ENCODE results near the gene ANKRD40CL.

ANKRD40CL gene

DNA sequence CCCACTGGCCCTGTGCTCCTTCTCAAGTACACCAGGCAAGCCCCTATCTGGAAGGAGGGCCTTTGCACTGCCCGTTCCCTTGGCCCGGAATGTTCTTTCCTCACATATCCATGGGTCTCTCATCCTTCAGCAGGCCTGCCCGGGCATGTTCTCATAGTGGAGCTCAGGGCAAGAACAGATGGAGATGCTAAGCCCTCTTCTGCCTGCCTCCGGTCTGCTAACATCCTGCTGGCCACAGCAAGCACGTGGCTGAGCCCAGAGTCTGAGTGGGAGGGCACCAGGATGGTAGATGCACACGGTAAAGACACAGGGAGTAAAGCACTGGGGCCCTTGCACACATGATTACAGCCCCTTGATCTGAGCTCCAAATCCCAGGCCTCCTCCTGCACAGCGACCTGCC is 19.8 kb upstream of the ANKRD40CL start:
- peak; percentile 68 for DNase-seq (ENCODE audit: low spot score)

DNA sequence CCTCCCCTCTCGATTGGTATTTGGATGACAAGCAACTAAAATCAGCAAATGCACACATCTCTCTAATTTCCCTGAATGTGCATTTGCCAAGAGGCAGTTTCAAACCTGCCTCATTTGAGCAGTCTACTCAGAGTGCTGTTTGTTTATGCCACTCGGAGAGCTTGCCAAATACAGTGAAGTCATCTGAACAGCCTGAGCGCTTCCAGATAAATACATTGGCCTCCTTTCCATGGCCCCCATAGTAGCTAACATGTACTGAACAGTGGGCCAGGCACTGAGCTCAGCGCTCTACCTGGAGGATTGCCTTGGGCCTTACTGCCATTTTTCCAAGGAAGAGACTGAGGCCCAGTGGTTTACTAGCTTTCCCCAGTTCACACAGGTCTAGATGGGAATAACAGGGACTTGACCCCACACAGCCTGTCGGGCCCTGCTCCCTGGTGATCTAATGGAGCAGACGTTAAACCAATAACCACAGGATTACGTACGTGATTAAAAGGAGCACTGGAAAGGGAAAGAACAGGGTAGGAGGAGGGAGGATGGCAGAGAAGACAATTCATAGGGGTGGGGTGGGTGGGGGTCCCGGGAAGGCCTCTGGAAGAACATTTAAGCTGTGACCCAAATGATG is 18.7 kb upstream of the ANKRD40CL start:
- DNase-seq (ENCODE audit: low spot score): no peak

DNA sequence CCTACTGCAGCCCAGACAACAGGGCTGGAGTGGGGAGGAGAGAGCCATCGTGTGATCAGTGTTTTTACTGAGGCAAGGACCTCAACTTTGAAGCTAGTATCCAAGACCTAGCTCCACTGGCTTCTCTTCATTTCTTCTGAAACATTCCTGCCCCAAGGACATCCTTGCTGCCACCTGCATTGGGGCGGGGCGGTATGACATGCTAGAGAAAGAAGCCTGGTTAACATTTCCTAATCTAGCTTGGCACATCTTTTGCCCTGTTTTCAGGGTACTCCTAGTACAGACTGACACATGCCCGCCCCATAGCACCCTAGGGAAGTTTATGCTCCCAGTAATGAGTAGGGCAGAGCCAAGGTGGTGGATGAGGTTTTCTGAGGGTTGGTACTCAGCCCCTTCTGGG is 17.8 kb upstream of the ANKRD40CL start:
- no peak for DNase-seq (ENCODE audit: low spot score)

DNA sequence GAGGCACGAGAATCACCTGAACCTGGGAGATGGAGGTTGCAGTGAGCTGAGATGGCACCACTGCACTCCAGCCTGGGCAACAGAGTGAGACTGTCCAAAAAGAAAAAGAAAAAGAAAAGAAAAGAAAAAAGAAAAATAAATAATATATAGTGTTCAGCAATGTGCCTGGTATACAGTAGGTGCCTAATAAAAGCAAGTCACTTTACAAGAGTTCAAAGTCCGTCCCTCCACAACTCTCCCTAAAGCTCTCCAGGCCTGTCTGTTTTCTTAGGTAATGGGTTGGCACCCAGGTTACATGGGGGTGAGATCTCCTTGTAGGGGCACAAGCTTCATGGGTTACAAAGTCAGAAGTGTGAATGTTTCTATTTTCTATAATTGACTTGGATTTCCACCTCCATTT is 16.6 kb upstream of the ANKRD40CL start:
- DNase-seq (ENCODE audit: low spot score): no peak

DNA sequence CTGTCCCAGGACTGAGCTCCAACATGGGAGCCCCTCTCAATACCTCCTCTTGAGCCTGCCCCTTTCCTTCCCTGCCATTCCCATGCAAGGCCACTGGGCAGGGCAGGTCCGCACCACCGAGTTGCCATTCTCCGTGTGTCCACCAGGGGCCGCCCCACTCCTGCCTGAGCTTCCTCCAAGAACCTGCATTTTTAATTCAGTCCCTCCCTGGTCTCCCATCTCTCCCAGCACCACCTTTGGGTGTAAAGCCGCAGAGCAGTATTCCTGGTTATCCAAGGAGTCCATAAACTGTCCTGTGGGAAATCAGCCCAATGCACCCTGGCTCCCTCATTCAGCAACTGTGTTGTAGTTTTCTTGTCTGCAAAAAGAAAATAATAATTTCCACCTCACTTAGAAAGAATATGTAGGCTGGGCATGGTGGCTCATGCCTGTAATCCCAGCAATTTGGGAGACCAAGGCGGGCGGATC is 15.9 kb upstream of the ANKRD40CL start:
- peak; percentile 97 for DNase-seq (ENCODE audit: low spot score)

DNA sequence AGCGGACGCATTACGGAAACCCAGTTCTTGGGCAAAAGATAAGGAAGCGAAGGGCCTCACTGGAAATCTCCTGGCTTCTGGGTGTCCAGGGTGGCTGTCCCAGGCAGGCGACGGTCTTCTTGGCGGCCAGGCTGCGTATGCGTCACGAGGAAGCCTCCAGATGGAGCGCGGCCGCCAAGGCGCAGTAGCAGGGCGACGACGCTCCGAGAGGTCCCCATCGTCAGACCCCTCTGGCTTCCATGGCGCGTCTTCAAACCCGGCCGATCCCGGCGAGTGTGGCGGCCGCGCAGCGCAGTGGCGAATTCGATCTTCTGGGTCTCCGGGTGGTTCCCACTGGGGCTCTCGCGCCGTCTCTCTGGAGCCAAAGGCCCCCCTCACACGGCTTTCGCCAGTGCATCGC is 13.8 kb upstream of the ANKRD40CL start:
- DNase-seq (ENCODE audit: low spot score): no peak

DNA sequence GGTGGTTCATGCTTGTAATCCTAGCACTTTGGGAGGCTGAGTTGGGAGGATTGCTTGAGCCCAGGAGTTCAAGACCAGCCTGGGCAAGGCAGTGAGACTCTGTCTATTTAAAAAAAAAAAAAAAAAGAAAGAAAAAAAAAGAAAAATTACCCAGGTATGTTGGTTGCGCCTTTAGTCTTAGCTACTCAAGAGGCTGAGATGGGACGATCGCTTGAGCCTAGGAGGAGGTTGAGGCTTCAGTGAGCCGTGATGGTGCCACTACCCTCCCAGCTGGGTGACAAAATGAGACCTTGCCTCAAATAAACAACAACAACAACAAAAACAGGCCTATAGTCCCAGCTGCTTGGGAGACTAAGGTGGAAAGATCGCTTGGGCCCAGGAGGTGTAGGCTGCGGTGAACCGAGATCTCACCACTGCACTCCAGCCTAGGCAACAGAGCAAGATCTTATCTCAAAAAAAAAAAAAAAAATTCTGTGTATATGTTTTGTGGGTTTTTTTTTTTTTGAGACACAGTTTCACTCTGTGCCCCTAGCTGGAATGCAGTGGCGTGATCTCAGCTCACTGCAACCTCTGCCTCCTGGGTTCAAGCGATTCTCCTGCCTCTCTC is 12.5 kb upstream of the ANKRD40CL start:
- DNase-seq (ENCODE audit: low spot score): no peak

DNA sequence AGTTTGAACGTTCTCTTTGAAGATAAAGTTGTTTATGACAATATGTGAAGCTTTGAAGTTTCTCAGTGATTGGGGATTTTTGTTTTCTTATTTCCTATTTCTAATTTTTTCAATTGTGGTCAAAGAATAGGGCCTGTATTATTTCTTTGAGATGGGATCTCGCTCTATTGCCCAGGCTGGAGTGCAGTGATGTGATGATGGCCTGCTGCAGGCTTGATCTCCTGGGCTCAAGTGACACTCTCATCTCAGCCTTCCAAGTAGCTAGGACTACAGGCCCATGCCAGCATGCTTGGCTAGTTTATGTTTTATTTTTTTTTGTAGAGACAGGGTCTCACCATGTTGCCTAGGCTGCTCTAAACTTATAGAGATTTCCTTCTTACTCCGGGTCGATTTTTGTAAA is 11.7 kb upstream of the ANKRD40CL start:
- no peak for DNase-seq (ENCODE audit: low spot score)

DNA sequence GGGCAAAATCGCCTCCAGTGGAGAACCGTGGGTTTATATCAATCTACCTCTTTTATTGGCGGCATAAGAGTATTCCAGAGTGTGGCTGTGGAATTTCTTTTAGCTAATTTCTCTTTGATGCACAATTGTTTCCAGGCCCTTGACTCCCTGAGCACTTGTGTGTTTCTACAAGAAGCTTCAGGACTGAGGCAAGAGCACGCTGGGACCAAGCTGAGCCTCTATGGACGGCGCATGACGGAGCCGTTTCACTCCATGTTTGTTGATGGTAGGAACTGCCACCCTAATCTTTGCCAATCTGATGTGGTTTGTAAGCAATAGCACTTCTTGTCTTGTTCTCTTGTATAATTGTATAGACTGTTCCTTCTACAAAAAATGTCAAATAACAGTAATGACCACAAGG is 11.2 kb upstream of the ANKRD40CL start:
- peak; percentile 11 for DNase-seq (ENCODE audit: low spot score)

DNA sequence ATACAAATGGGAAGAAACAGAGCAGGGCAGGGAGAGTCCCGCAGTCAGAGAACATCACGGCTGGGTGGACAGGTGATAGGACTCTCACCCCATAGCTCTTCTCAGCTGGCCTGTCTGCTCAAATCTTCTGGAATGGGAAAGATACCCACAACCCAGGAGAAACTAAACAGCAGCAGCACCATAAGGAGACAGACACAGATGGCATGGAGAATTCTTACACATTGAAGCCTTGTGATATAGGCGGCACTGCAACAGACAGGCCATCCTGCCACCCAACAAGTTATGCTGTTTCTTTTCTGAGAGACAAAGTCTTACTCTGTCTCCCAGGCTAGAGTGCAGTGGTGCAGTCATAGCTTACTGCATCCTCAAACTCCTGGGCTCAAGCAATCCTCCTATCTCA is 8.6 kb upstream of the ANKRD40CL start:
- no peak for DNase-seq (ENCODE audit: low spot score)

DNA sequence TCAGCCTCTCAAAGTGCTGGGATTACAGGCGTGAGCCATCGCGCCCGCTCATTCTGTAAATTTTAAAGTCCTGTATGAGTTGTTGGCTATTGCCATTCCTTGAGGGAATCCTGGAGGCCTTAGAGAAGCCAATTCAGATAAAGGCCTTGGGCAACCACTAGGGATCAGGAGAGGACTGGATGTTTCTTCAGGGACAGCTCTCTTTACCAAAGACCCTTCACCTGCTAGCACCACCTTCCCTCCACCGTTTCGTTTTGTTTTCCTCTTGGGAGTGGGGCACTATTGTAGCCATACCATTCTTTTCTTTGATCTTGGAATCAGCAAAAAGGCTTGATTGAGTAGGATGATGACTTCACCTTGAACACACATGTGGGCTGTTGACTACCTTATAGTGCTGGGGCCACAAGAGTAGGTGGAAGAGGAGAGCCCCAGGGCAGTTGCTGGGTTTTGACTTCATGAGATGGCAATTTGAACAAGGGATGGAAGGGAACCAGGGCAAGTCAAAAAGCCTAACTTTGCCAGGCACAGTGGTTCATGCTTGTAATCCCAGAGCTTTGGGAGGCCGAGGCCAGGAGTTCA is 7.0 kb upstream of the ANKRD40CL start:
- no peak for DNase-seq (ENCODE audit: low spot score)

DNA sequence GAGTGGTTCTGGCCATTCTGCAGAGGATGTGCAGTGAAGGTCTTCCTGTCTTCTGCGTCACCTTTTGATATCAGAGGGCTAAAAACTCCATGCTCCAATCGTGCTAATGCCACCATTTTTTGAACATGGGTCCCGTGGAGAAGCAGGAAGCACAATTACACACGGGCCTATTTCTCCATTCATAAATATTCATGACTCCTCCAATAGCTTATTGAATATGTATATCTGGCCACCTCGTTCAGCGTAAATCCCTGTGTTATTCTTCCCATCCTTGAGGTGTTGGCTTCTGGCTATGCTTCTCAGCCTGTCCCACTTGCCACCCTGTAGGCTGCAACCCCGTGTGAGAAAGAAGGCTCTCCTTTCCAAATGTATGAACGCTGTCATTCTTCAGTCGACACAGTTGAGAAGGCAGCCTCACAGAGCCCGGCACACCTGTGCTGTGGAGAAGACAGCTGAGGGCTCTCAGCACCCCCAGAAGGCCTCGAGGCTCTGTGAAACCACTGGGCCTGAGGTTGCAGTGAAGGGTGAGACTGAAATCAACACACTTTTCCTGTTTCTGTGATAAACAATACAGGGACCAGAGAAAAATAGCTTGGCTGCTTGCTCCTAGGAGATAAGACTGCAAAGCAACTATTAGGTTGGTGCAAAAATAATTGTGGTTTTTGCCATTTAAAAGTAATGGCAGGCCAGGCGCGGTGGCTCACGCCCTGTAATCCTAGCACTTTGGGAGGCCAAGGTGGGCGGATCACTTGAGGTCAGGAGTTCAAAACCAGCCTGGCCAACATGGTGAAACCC is 4.9 kb upstream of the ANKRD40CL start:
- no peak for DNase-seq (ENCODE audit: low spot score)

DNA sequence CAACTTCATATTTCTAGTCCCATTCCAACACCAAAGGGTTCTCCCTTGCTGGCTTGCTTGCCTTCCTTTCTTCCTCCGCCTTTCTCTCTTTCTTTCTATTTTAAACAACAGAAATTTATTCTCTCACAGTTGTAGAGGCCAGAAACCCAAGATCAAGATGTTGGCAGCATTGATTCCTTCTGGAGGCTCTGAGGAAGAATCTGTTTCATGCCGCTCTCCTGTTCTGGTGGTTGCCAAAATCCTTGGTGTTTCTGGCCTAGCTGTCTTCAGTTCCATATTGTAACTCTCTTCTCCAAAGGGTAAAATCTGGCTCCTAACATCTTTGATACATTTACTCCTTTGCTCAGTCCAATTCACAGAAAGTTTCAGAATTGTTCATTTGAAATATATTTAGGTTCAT is 3.0 kb upstream of the ANKRD40CL start:
- DNase-seq (ENCODE audit: low spot score): no peak

DNA sequence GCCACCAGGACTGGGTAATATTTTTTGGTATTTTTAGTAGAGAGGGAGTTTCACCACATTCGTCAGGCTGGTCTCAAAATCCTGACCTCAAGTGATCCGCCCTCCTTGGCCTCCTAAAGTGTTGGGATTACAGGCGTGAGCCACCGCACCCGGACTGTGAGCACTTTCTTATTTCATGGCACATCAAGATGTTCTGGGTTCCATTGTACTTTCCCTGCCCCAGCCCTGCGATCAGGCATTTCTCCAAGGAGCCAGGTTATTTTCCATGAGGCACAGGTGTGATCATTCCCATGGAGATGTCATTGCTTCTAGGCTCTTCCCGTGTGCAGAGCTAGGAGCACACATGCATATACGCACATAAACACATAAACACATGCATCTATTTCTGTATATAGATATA is 2.6 kb upstream of the ANKRD40CL start:
- no peak for DNase-seq (ENCODE audit: low spot score)

DNA sequence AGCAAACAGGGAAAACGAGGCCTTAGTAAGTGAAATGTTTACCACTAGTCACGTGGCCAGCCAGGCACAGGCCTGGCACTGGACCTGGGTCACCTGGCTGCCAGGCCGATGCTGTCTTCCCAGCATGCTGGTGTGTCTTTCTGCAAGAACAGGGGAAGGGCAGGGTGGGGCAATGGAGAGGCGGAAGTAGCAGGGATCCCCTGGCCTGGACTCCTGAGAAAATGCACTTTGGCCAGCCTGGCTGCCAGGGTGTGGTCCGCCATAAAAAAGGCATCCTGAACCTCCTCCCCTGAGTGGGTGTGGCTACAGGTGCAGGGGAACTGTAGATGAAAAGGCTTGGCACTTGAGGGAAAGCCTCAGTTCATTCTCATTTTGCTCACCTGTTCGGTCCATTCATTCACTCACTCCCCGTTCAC is 1.0 kb upstream of the ANKRD40CL start:
- DNase-seq (ENCODE audit: low spot score): no peak

DNA sequence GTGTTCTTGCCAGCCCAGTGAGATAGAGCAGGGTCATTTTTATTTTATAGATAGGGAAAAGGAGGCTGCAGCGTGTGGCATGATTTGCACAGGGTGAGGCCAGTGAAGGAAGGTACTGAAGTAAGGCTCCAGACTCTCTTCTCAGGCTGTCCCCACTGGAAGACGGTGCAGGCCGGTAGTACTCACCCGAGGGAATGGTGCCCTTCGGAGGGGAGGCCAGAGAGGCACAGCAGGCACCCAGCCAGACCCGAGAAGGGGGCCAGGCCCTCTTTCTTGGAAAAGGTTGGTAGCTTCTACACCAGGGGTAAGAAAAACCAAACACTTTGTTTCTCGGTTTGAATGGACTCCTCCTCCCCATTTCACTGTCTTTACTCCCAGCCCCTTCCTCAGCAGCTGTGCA is 288 bp downstream of the ANKRD40CL start:
- no peak for DNase-seq (ENCODE audit: low spot score)

DNA sequence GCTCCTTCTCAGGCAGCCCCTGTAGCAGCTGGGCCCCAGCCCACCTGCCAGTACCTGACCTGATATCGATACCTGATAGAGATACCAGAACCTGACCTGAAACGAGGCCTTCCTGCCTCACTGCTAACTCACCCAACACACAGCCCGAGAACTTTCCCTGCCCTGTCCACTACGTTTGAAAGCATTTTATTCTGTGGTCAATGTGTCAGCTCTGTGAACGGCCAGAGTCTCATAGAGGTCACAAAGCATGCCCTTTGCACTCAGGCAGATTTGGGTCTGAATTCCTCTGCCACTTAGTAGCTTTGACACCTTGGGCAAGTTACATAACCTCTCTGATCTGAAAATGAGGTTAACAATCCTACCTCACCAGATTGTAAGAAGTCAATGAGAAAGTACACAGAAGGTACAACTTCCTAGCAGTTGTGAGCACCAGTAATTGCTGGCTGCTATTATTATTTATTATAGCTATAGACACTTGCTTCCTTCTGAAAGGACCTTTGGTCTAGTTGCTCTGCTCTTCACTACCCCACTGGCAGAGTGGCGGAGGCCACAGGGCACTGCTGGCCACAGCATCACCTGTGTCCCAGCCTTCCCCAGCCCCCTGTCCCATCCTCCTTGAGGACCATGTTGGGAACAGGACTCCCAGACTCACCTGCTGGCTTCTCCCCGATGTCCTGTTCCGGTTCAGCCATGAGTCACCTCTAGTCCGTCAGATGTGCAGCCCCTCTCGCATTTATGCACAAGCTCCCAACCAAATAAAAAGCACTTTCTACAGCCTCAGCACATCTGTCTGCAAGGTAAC is 895 bp downstream of the ANKRD40CL start:
- DNase-seq (ENCODE audit: low spot score): no peak

DNA sequence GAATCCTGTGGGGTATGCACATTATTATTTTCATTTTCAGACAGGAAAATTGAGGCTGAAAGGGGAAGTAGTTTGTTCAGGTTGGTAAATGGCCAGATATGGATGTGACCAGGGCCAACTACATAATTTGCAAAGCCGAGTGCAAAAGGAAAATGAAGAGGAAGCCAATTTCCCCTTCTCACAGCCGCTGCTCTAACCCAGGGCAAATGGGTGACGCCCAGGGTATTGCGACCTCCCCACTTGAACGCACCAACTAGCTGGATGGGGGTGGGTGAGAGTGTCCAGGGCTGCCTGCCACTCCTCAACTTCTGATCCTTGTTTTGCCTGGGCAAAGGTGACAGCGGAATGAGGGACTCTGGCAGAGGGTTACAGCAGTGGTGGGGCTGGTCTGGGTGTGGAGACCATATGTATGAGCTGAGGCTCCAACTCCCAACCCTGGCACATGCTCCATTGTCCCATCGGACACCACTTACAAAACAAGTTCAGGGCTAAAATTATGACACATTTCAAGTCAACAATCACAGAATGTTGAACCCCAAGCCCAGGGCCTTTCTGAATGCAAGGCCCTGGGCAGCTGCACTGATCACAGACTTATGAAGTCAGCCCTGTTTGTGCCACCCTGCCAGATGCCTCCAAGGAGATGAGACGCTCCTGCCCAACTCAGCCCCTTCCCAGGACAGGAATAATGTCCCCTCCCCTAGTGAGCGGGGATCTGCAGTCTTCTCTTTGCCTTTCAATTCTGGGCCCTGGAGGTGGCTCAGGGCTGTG is 1.7 kb downstream of the ANKRD40CL start:
- no peak for DNase-seq (ENCODE audit: low spot score)

DNA sequence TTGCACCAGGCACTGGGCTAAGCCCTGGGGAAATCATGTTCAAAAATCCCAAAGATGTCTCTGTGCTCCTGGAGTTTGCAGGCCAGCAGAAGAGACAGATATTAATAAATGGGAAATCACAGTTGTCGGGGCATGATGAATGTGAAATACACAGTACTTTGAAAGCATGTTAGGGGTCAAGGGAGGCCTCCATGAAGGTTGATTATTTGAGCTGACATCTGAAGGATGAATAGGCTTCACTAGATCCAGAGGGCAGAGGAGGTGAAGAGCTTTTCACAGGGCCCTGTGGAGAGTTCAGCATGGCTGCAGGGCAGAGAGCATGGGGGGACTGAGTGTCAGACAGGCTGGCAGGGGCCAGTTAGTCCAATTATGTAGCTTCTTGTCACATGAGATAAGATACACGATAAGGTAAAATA is 2.6 kb downstream of the ANKRD40CL start:
- no peak for DNase-seq (ENCODE audit: low spot score)

DNA sequence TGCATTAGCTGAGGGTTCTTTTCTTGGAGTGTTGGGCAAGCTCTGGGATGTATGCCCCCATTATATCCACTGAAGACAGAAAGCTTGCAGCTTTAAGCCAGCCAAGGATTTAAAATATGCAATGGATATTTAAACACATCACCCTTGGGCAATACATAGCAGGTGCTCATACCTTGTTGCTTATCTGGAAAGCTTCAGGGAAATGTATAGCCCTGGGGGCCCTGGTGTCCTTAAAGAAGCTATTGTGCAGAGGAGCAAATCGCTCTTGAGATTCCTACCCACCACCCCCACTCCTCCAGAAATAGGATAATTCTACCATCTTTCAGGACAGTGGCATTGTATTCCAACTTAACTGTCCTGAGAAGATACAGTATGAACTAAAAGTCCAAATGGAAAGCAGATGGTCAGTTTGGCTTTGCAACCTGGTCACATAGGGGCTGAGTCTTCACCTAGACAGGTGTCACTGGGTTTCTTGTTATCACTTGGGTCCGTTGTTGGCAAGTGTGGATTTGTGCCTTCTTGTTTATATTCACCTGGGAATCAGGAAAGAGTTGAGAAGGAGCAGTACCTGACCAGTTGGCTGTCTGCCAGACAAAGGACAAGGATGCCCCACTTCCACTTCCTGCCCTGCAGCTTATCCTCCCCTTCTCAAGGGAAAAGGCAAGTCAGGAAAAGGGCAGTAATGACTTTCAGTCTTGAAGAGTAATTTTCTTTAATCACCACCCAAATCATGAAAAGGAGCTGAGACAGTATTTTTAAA is 3.4 kb downstream of the ANKRD40CL start:
- DNase-seq (ENCODE audit: low spot score): no peak

DNA sequence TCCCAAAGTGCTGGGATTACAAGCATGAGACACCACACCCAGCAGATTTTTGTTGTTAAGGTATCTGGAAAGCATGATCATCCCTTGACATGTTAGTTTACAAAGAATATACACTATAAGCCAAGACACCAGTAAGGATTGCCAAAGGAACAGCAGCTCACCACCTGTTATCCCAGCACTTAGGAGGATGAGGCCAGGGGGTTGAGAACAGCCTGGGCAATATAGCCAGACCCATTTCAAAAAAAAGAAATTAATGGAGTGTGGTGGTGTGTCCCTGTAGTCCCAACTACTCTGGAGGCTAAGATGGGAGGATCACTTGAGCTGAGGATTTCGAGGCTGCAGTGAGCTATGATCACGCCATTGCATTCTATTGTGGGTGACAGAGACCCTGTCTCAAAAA is 5.1 kb downstream of the ANKRD40CL start:
- DNase-seq (ENCODE audit: low spot score): no peak
